ENCODE results near the gene DEFB116. TPM values are rescaled to one million over a fixed set of nuclear protein-coding genes. Genes with fewer than 3 reads are reported as not detected.
"Not testable (repeated sequence)": the region's sequence is repeated elsewhere in the genome, so short reads cannot be mapped to it uniquely, and the experiment has no call there.

DEFB116 gene, protein sequence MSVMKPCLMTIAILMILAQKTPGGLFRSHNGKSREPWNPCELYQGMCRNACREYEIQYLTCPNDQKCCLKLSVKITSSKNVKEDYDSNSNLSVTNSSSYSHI
- total RNA-seq = not detected

DNA sequence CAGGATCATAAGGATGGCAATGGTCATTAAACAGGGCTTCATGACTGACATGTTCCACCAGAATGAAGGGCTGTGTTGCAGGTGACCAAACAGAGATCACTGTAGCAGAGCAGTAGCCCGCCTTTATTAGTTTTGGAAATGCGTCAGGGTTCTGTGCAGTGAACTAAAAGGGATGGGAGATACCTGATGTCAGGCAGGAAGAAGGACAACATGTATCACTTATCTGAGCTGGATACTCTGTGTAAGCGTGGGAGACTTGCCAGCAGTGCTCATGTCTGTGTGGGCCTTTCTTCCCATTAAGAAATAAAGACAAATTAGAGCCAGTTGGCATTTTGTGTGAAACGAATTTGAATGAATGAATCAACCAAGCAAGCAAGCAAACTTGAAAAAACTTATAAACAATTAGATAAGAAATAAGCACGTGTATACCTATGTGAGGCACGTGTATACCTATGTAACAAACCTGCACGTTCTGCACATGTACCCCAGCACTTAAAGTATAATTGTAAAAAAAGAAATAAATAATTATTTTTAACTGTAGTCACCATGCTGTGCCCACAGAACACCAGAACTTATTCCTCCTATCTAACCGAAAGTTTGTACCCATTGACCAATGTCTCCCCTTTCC is at the start of gene DEFB116:
DEFB116 (minus strand) TSS at position 51 of the 628 bp plus-strand sequence; CDS start at position 51, 0 bp downstream.
- WGBS = 49% methylated on average over 8 of the region's 8 CpGs

DNA sequence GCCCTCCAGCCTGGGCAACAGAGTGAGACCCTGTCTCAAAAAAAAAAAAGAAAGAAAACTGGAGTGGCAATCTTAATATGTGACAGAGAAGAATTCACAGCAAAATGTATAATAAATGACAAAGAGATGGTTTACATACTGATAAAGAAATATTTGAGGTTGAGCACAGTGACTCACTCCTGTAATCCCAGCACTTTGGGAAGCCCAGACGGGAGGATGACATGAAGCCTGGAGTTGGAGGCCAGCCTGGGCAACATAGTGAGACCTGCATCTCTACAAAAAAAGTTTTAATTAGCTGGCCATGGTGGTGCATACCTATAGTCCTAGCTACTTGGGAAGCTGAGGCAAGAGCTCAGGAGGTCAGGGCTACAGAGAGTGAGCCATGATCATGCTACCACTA is 47.6 kb upstream of the DEFB116 start:
- DNase-seq (ENCODE audit: extremely low spot score) = no peak
- Histone ChIP-seq H3K4me3 (no peak overlapping the region), H3K4me1 (no peaks in the 10 kb centered on the region), H3K36me3 (no peaks in the 10 kb centered on the region), H3K27ac (replicated peaks in 1 of 4) (no peak overlapping the region), H3K27me3 (no peaks in the 10 kb centered on the region), H3K9me3 (no peaks in the 10 kb centered on the region)
- TF ChIP-seq, protein P1, sequence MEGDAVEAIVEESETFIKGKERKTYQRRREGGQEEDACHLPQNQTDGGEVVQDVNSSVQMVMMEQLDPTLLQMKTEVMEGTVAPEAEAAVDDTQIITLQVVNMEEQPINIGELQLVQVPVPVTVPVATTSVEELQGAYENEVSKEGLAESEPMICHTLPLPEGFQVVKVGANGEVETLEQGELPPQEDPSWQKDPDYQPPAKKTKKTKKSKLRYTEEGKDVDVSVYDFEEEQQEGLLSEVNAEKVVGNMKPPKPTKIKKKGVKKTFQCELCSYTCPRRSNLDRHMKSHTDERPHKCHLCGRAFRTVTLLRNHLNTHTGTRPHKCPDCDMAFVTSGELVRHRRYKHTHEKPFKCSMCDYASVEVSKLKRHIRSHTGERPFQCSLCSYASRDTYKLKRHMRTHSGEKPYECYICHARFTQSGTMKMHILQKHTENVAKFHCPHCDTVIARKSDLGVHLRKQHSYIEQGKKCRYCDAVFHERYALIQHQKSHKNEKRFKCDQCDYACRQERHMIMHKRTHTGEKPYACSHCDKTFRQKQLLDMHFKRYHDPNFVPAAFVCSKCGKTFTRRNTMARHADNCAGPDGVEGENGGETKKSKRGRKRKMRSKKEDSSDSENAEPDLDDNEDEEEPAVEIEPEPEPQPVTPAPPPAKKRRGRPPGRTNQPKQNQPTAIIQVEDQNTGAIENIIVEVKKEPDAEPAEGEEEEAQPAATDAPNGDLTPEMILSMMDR (IDR thresholded peaks at IDR 0.05) = no peak
- TF ChIP-seq POLR2AphosphoS5 (IDR thresholded peaks at IDR 0.05) = no peak
- no peak for TF ChIP-seq EP300 (IDR thresholded peaks at IDR 0.05)
- TF ChIP-seq POLR2A (IDR thresholded peaks at IDR 0.05; ENCODE audit: low read depth) = no peak
- intact Hi-C loops (cut with DNase I) = no loop called here
- WGBS = 50% methylated on average over 1 of the region's 1 CpG

More for the DNA sequence above, at the start of gene DEFB116:
- intact Hi-C loops (cut with DNase I) = no loop called here
- DNase-seq (ENCODE audit: extremely low spot score) = no peak
- Histone ChIP-seq H3K27me3 (no peaks in the 10 kb centered on the region), H3K36me3 (no peaks in the 10 kb centered on the region), H3K9me3 (peaks cover 0 to 18% (median 0%) of the 10 kb centered on the region in 4 donors), H3K4me3 (no peak within 1 kb of the TSS), H3K27ac (replicated peaks in 1 of 4) (no peak within 1 kb of the TSS), H3K4me1 (no peaks in the 10 kb centered on the region)
- no peak for TF ChIP-seq EP300 (IDR thresholded peaks at IDR 0.05)
- no peak for TF ChIP-seq POLR2A (IDR thresholded peaks at IDR 0.05; ENCODE audit: low read depth)
- TF ChIP-seq POLR2AphosphoS5 (IDR thresholded peaks at IDR 0.05) = no peak
- TF ChIP-seq, protein P1 (IDR thresholded peaks at IDR 0.05) = no peak

DNA sequence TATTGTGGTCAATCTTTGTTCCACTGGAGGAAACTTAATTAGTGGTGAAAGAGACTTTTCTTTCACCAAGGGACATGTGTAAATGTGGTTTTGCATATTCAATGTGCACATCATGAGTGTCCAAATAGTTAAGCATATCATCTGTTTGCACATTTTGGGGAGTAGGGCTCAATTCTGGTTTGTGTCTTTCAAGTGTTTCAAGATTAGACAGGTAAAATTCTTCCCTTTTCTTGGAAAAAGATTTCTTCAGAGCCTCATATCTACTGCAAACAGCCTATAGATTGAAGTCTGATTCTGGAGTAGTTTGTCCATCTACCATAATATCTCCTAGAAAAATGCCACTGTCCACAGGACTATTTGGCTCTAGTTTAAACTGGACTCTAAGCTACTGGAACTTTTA is 33.1 kb upstream of the DEFB116 start:
- intact Hi-C loops (cut with DNase I) = no loop called here
- no peak for DNase-seq (ENCODE audit: extremely low spot score)
- Histone ChIP-seq H3K36me3 (no peaks in the 10 kb centered on the region), H3K4me3 (no peak overlapping the region), H3K27me3 (no peaks in the 10 kb centered on the region), H3K9me3 (no peaks in the 10 kb centered on the region), H3K4me1 (no peaks in the 10 kb centered on the region), H3K27ac (replicated peaks in 1 of 4) (no peak overlapping the region)
- TF ChIP-seq, protein P1 (IDR thresholded peaks at IDR 0.05) = no peak
- TF ChIP-seq EP300 (IDR thresholded peaks at IDR 0.05) (no peak), POLR2A (IDR thresholded peaks at IDR 0.05; ENCODE audit: low read depth) (no peak), POLR2AphosphoS5 (IDR thresholded peaks at IDR 0.05) (no peak)

DNA sequence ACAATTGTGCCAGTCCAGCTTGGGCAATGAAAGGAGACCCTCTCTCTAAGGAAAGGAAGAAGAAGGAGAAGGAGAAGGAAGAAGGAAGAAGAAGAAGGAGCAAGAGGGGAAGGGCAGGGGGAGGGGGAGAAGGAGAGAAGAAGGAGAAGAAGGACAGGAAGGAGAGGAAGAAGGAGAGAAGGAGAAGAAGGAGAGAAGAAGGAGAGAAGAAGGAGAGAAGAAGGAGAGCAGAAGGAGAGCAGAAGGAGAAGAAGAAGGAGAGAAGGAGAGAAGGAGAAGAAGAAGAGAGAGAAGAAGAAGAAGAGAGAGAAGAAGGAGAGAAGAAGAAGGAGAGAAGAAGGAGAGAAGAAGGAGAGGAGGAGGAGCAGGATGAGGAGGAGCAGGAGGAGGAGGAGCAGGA is 22.5 kb upstream of the DEFB116 start:
- H3K9me3 ChIP-seq = peaks cover 0 to 22% (median 2%) of the 10 kb centered on the region in 4 donors
- no peak overlapping the region for H3K27ac ChIP-seq (replicated peaks in 1 of 4)
- H3K36me3 ChIP-seq = no peaks in the 10 kb centered on the region
- no peaks in the 10 kb centered on the region for H3K4me1 ChIP-seq
- DNase-seq (ENCODE audit: extremely low spot score) = no peak
- no peaks in the 10 kb centered on the region for H3K27me3 ChIP-seq
- TF ChIP-seq, protein P1 (IDR thresholded peaks at IDR 0.05) = no peak
- TF ChIP-seq EP300 (IDR thresholded peaks at IDR 0.05) = no peak
- no peak for TF ChIP-seq POLR2A (IDR thresholded peaks at IDR 0.05; ENCODE audit: low read depth)
- TF ChIP-seq POLR2AphosphoS5 (IDR thresholded peaks at IDR 0.05) = no peak
- no peak overlapping the region for H3K4me3 ChIP-seq
- intact Hi-C loops (cut with DNase I) = no loop called here

DNA sequence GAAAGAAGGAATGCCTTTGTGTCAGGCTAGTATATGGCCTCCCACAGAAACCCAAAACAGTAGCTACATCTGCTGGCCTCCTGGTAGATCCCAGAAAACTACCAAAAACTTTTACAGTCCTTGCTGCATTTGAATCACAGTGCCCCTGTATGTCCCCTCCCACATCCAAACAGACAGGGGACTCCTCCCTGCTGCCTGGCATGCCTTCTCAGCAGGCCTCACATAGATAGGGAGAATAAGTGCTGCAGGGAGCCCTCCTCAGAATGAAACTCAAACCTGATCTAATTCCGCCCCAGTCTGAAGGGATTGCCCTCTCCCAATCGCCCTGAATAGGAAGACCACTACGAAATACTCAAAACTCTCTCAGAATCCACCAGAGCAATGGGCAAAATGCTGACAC is 14.1 kb upstream of the DEFB116 start:
- 47% methylated on average over 3 of the region's 3 CpGs for WGBS

DNA sequence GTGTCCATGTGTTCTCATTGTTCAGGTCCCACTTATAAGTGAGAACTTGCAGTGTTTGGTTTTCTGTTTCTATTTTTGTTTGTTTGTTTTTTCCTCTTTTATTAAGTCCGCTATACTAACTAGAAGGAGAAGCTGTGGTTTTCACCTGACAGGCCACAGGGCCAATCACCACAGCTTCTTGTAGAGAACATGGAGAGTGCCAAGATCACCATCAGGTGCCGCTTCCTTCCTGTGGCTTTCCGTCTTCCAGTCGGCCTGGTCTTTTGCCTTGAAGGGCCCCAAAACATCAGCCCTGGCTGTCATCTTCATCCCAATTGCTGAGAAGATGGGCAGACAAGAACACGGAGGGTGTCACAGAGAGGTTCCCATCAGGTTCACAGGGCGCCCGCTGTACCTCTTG is 23.4 kb downstream of the DEFB116 start:
- DNase-seq (ENCODE audit: extremely low spot score); H3K4me3 ChIP-seq; H3K27me3 ChIP-seq; intact Hi-C loops (cut with DNase I); H3K4me1 ChIP-seq; H3K36me3 ChIP-seq; H3K27ac ChIP-seq (replicated peaks in 1 of 4): not testable (repeated sequence)
- 59% methylated on average over 7 of the region's 7 CpGs for WGBS
- H3K9me3 ChIP-seq = peaks cover 0 to 21% (median 3%) of the 10 kb centered on the region in 4 donors

More for the DNA sequence above, 14.1 kb upstream of the DEFB116 start:
- DNase-seq (ENCODE audit: extremely low spot score) = no peak
- intact Hi-C loops (cut with DNase I) = no loop called here
- Histone ChIP-seq H3K36me3 (no peaks in the 10 kb centered on the region), H3K27ac (replicated peaks in 1 of 4) (no peak overlapping the region), H3K9me3 (peaks cover 0 to 31% (median 4%) of the 10 kb centered on the region in 4 donors), H3K27me3 (no peaks in the 10 kb centered on the region), H3K4me3 (no peak overlapping the region), H3K4me1 (no peaks in the 10 kb centered on the region)
- no peak for TF ChIP-seq POLR2AphosphoS5 (IDR thresholded peaks at IDR 0.05)
- TF ChIP-seq, protein P1 (IDR thresholded peaks at IDR 0.05) = no peak
- no peak for TF ChIP-seq POLR2A (IDR thresholded peaks at IDR 0.05; ENCODE audit: low read depth)
- TF ChIP-seq EP300 (IDR thresholded peaks at IDR 0.05) = no peak

Measured in esophagus muscularis mucosa (tissue), 4 donors.